SK-N-SH (cell line): ENCODE measurements around the gene CELSR1.

Source experiments
- ELF1 ChIP-seq: IDR thresholded peaks from 2 replicates; pipeline ENCODE4 v1.4.0; 2012
- MEF2A ChIP-seq: IDR thresholded peaks from 2 replicates; pipeline ENCODE4 v1.4.0; 2012; ENCODE audit warnings: low read depth, borderline replicate concordance
- POLR2AphosphoS5 ChIP-seq: IDR thresholded peaks from 2 replicates; pipeline ENCODE4 v1.6.1; 2012; ENCODE audit warnings: low read depth, low read length
- RAD21 ChIP-seq: IDR thresholded peaks from 2 replicates; pipeline ENCODE4 v1.6.1; 2012; ENCODE audit warnings: mild to moderate bottlenecking, low read length
- RCOR1 ChIP-seq: fragments of 150-350 bp; IDR thresholded peaks from 2 replicates; pipeline ENCODE4 v1.6.1; 2017; ENCODE audit warnings: antibody characterized with exemption, low read length
- RFX5 ChIP-seq: IDR thresholded peaks from 2 replicates; pipeline ENCODE4 v1.6.1; 2012; ENCODE audit warnings: mild to moderate bottlenecking, improper control_type of control experiment, low read length
- SIN3A ChIP-seq: IDR thresholded peaks from 2 replicates; pipeline ENCODE4 v1.6.1; 2012; ENCODE audit warnings: low read depth, mild to moderate bottlenecking, low read length, moderate library complexity, borderline replicate concordance
- TEAD4 ChIP-seq: IDR thresholded peaks from 2 replicates; pipeline ENCODE4 v1.4.0; 2012; ENCODE audit warnings: mild to moderate bottlenecking, borderline replicate concordance; ENCODE audit not compliant: insufficient read depth
- YY1 ChIP-seq: IDR thresholded peaks from 2 replicates; pipeline ENCODE4 v1.4.0; 2012; ENCODE audit warnings: low read depth, mild to moderate bottlenecking
- TF ChIP-seq, protein P1 (sequence below): fragments of 200-600 bp; sonication (generic); IDR thresholded peaks from 2 replicates; pipeline ENCODE4 v1.6.1; 2017; ENCODE audit warnings: antibody characterized with exemption, mild to moderate bottlenecking, moderate library complexity
- TF ChIP-seq, protein P2 (sequence below): IDR thresholded peaks from 2 replicates; pipeline ENCODE4 v1.6.1; 2012; ENCODE audit warnings: mild to moderate bottlenecking, low read depth, low read length, moderate library complexity

DNA sequence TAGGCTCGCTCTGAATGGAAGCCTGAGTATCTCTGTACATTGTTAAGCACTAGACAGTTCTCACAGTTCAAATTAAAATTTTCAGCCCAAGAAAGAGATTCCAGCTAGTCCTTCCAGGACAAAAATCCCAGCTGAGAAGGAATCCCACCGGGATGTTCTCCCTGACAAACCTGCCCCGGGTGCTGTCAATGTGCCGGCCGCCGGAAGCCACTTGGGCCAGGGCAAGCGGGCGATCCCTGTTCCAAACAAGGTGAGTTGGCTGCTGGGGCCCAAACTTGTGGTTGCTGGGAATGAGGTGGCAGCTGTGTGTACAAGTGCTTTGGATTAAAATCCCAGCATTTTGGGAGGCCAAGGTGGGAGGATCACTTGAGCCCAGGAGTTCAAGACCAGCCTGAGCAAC, 225.4 kb downstream of the CELSR1 start:
- TF ChIP-seq TEAD4 (no peak), SIN3A (no peak), RFX5 (no peak), ELF1 (no peak), POLR2AphosphoS5 (no peak), RCOR1 (no peak), MEF2A (no peak), RAD21 (no peak), YY1 (no peak)
- TF ChIP-seq, protein P1, sequence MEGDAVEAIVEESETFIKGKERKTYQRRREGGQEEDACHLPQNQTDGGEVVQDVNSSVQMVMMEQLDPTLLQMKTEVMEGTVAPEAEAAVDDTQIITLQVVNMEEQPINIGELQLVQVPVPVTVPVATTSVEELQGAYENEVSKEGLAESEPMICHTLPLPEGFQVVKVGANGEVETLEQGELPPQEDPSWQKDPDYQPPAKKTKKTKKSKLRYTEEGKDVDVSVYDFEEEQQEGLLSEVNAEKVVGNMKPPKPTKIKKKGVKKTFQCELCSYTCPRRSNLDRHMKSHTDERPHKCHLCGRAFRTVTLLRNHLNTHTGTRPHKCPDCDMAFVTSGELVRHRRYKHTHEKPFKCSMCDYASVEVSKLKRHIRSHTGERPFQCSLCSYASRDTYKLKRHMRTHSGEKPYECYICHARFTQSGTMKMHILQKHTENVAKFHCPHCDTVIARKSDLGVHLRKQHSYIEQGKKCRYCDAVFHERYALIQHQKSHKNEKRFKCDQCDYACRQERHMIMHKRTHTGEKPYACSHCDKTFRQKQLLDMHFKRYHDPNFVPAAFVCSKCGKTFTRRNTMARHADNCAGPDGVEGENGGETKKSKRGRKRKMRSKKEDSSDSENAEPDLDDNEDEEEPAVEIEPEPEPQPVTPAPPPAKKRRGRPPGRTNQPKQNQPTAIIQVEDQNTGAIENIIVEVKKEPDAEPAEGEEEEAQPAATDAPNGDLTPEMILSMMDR, result no peak
- TF ChIP-seq, protein P2, sequence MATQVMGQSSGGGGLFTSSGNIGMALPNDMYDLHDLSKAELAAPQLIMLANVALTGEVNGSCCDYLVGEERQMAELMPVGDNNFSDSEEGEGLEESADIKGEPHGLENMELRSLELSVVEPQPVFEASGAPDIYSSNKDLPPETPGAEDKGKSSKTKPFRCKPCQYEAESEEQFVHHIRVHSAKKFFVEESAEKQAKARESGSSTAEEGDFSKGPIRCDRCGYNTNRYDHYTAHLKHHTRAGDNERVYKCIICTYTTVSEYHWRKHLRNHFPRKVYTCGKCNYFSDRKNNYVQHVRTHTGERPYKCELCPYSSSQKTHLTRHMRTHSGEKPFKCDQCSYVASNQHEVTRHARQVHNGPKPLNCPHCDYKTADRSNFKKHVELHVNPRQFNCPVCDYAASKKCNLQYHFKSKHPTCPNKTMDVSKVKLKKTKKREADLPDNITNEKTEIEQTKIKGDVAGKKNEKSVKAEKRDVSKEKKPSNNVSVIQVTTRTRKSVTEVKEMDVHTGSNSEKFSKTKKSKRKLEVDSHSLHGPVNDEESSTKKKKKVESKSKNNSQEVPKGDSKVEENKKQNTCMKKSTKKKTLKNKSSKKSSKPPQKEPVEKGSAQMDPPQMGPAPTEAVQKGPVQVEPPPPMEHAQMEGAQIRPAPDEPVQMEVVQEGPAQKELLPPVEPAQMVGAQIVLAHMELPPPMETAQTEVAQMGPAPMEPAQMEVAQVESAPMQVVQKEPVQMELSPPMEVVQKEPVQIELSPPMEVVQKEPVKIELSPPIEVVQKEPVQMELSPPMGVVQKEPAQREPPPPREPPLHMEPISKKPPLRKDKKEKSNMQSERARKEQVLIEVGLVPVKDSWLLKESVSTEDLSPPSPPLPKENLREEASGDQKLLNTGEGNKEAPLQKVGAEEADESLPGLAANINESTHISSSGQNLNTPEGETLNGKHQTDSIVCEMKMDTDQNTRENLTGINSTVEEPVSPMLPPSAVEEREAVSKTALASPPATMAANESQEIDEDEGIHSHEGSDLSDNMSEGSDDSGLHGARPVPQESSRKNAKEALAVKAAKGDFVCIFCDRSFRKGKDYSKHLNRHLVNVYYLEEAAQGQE, result no peak
